ENCODE measurements around the gene SIVA1.

The SIVA1 gene

DNA sequence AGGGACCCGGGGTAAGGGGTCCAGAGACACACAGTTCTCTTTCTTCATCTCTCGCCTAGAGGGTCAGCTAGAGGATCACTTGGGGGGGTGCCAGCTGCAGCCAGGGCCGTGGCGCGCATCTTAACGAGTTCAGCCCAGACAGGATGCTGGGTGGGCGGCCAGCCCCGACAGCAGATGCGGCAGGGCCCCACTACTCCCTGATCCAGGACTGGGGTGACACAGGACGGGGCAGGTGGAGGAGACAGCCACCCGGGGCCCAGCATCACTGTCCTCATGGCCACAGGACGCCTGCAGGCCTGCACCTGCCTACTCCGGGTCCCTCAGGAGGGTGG, 29.8 kb downstream of the SIVA1 start (continued):
- TF ChIP-seq PPARA (CRISPR knock-in tag; IDR thresholded peaks at IDR 0.05; ENCODE audit: borderline replicate concordance) = no peak
- TF ChIP-seq, protein P1, sequence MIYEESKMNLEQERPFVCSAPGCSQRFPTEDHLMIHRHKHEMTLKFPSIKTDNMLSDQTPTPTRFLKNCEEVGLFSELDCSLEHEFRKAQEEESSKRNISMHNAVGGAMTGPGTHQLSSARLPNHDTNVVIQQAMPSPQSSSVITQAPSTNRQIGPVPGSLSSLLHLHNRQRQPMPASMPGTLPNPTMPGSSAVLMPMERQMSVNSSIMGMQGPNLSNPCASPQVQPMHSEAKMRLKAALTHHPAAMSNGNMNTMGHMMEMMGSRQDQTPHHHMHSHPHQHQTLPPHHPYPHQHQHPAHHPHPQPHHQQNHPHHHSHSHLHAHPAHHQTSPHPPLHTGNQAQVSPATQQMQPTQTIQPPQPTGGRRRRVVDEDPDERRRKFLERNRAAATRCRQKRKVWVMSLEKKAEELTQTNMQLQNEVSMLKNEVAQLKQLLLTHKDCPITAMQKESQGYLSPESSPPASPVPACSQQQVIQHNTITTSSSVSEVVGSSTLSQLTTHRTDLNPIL (CRISPR knock-in tag; IDR thresholded peaks at IDR 0.05; ENCODE audit: low read depth) = no peak
- no peak for TF ChIP-seq GLIS3 (CRISPR knock-in tag; IDR thresholded peaks at IDR 0.05)
- no peak for TF ChIP-seq SNAI2 (CRISPR knock-in tag; IDR thresholded peaks at IDR 0.05)
- TF ChIP-seq, protein P2, sequence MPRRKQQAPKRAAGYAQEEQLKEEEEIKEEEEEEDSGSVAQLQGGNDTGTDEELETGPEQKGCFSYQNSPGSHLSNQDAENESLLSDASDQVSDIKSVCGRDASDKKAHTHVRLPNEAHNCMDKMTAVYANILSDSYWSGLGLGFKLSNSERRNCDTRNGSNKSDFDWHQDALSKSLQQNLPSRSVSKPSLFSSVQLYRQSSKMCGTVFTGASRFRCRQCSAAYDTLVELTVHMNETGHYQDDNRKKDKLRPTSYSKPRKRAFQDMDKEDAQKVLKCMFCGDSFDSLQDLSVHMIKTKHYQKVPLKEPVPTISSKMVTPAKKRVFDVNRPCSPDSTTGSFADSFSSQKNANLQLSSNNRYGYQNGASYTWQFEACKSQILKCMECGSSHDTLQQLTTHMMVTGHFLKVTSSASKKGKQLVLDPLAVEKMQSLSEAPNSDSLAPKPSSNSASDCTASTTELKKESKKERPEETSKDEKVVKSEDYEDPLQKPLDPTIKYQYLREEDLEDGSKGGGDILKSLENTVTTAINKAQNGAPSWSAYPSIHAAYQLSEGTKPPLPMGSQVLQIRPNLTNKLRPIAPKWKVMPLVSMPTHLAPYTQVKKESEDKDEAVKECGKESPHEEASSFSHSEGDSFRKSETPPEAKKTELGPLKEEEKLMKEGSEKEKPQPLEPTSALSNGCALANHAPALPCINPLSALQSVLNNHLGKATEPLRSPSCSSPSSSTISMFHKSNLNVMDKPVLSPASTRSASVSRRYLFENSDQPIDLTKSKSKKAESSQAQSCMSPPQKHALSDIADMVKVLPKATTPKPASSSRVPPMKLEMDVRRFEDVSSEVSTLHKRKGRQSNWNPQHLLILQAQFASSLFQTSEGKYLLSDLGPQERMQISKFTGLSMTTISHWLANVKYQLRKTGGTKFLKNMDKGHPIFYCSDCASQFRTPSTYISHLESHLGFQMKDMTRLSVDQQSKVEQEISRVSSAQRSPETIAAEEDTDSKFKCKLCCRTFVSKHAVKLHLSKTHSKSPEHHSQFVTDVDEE (CRISPR knock-in tag; IDR thresholded peaks at IDR 0.05) = no peak

DNA sequence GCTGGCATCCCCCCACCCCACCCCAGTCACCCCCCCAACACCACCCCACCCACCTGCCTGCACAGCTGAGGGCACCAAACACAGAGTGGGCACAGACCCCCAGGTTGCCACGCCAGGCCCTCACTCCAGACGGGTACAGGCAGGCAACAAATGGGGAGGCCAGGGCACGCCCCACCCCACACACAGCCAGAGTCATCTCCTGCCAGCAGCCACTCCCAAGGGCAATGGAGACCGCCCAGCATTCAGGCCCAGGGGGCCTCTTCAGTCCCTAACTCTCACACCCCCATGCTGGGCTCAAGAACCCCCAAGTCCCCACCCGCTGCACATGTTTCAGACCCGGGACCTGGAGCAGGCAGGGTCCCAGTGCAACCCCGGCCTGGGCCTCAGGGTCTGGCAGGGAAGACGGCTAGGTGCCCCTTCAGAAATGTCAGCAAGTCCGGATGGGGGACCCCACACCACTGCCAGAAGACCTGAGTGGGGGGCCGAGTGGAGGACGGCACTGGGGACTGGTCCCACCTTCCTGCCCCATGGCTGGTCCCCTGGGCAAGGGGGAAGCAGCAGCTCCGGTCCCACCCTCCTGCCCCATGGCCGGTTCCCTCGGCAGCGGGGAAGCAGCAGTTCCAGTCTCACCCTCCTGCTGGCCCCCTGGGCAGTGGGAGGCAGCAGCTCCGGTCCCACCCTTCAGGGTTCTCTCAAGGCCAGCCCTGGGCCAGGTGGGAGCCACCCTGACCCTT, 30.7 kb downstream of the SIVA1 start:
- no peak for TF ChIP-seq TCF4 (CRISPR knock-in tag; IDR thresholded peaks at IDR 0.05; ENCODE audit: borderline replicate concordance)
- TF ChIP-seq, protein P3, sequence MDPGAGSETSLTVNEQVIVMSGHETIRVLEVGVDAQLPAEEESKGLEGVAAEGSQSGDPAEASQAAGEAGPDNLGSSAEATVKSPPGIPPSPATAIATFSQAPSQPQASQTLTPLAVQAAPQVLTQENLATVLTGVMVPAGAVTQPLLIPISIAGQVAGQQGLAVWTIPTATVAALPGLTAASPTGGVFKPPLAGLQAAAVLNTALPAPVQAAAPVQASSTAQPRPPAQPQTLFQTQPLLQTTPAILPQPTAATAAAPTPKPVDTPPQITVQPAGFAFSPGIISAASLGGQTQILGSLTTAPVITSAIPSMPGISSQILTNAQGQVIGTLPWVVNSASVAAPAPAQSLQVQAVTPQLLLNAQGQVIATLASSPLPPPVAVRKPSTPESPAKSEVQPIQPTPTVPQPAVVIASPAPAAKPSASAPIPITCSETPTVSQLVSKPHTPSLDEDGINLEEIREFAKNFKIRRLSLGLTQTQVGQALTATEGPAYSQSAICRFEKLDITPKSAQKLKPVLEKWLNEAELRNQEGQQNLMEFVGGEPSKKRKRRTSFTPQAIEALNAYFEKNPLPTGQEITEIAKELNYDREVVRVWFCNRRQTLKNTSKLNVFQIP (CRISPR knock-in tag; IDR thresholded peaks at IDR 0.05; ENCODE audit: borderline replicate concordance, low read depth) = no peak
- no peak for TF ChIP-seq ZNF565 (CRISPR knock-in tag; conservative IDR thresholded peaks at IDR 0.05; ENCODE audit: low read depth)
- TF ChIP-seq, protein P2 (CRISPR knock-in tag; IDR thresholded peaks at IDR 0.05) = no peak
- TF ChIP-seq ZNF8 (CRISPR knock-in tag; IDR thresholded peaks at IDR 0.05) = no peak
- TF ChIP-seq SNAI2 (CRISPR knock-in tag; IDR thresholded peaks at IDR 0.05) = no peak
- no peak for TF ChIP-seq ZNF70 (CRISPR knock-in tag; IDR thresholded peaks at IDR 0.05)
- no peak for TF ChIP-seq CSDC2 (CRISPR knock-in tag; IDR thresholded peaks at IDR 0.05)
- no peak for TF ChIP-seq RARB (CRISPR knock-in tag; IDR thresholded peaks at IDR 0.05)
- TF ChIP-seq GLIS3 (CRISPR knock-in tag; IDR thresholded peaks at IDR 0.05) = no peak
- TF ChIP-seq, protein P4, sequence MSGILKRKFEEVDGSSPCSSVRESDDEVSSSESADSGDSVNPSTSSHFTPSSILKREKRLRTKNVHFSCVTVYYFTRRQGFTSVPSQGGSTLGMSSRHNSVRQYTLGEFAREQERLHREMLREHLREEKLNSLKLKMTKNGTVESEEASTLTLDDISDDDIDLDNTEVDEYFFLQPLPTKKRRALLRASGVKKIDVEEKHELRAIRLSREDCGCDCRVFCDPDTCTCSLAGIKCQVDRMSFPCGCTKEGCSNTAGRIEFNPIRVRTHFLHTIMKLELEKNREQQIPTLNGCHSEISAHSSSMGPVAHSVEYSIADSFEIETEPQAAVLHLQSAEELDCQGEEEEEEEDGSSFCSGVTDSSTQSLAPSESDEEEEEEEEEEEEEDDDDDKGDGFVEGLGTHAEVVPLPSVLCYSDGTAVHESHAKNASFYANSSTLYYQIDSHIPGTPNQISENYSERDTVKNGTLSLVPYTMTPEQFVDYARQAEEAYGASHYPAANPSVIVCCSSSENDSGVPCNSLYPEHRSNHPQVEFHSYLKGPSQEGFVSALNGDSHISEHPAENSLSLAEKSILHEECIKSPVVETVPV (CRISPR knock-in tag; IDR thresholded peaks at IDR 0.05) = no peak
- TF ChIP-seq PPARA (CRISPR knock-in tag; IDR thresholded peaks at IDR 0.05; ENCODE audit: borderline replicate concordance) = no peak
- TF ChIP-seq ARNTL (CRISPR knock-in tag; IDR thresholded peaks at IDR 0.05; ENCODE audit: borderline replicate concordance, low read depth) = no peak
- TF ChIP-seq TOX (CRISPR knock-in tag; IDR thresholded peaks at IDR 0.05; ENCODE audit: borderline replicate concordance) = no peak
- TF ChIP-seq ZFP30 (CRISPR knock-in tag; IDR thresholded peaks at IDR 0.05) = no peak
- ATAC-seq = no peak

DNA sequence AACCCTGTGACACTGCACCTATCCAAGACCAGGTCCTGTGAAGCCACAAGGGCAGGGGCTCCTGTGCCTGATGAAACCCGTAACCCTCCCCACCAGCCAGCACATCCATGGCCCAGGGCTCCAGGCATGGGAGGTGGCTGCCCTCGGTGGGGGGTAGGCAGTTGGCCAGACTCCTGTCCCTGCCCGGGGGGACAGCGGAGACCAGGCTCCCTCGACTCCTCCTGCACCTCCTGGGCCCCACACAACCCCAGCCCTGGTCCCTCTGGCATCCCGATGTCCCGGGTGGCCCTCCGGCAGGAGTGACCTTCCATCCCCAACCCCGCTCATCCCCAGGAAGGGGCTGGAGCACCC, 31.2 kb downstream of the SIVA1 start:
- TF ChIP-seq ZFP30 (CRISPR knock-in tag; IDR thresholded peaks at IDR 0.05) (no peak), ZNF8 (CRISPR knock-in tag; IDR thresholded peaks at IDR 0.05) (no peak), ZFP3 (CRISPR knock-in tag; IDR thresholded peaks at IDR 0.05) (no peak), OSR1 (CRISPR knock-in tag; IDR thresholded peaks at IDR 0.05) (no peak), RARB (CRISPR knock-in tag; IDR thresholded peaks at IDR 0.05) (no peak), ZNF565 (CRISPR knock-in tag; conservative IDR thresholded peaks at IDR 0.05; ENCODE audit: low read depth) (no peak), ISL1 (CRISPR knock-in tag; IDR thresholded peaks at IDR 0.05) (no peak), ZC3H10 (CRISPR knock-in tag; IDR thresholded peaks at IDR 0.05) (no peak)
- TF ChIP-seq, protein P2 (CRISPR knock-in tag; IDR thresholded peaks at IDR 0.05) = no peak
- TF ChIP-seq, protein P3 (CRISPR knock-in tag; IDR thresholded peaks at IDR 0.05; ENCODE audit: borderline replicate concordance, low read depth) = no peak
- no peak for ATAC-seq

Measured in SK-N-SH treated with all-trans-retinoic acid at 6 μM for 48 hours (cell line).